GM19238 (cell line): Measurements from ENCODE around the gene IFNA5.

Experiments
- DNase-seq: peaks from one replicate; pipeline ENCODE4 v3.0.0; 2011; ENCODE audit warnings: low spot score; ENCODE audit not compliant: insufficient read length

Gene IFNA5

DNA sequence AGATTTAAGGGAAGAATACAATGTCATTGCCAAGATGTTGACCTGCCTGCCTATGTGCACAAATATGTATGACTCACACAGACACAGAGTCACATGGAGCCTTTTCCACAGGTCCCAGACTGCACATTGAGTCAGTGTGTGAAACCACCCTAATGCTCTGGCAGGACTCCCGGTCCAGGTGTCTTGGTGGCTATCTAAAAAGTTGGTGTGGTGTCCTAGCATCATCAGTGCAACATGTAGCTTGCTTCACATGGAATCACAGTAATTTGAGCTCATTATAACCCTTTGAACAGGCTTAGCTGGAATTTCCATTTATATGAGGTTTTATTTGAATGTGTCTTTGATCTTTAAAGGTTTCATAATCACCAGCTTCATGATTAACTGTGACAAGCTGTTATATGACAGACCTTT is 10.7 kb downstream of the IFNA5 start:
- no peak for DNase-seq

GRCh38 chr9:21289848-21290247 is 15.3 kb downstream of the IFNA5 start:
- no peak for DNase-seq

DNA sequence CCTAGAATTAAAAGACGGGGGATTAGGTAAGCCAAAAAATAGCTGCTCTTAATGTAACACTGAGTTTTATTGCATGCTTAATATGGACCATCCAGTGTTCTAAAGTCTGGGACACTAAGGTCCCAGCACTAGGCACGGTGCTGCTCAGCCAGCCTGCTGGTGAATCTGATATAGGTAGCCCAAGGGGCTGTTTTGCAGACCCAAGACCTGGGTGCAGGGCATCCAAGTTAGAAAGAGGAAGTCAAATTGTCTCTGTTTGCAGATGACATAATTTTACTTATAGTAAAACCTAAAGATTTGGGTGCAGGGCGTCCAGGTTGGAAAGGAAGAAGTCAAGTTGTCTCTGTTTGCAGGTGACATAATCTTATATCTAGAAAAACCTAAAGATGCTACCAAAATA is 17.8 kb downstream of the IFNA5 start:
- DNase-seq = no peak

DNA sequence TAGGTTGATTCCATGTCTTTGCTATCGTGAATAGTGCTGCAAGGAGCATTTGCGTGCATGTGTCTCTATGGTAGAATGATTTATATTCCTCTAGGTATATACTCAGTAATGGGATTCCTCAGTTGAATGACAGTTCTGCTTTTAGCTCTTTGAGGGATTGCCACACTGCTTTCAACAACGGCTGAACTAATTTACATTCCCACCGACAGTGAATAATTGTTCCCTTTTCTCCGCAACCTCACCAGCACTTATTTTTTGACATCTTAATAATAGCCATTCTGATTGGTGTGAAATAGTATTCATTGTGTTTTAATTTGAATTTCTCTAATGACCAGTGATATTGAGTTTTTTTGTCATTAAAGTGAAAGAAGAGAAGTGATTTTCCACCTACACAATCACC is 18.5 kb downstream of the IFNA5 start:
- DNase-seq = no peak

DNA sequence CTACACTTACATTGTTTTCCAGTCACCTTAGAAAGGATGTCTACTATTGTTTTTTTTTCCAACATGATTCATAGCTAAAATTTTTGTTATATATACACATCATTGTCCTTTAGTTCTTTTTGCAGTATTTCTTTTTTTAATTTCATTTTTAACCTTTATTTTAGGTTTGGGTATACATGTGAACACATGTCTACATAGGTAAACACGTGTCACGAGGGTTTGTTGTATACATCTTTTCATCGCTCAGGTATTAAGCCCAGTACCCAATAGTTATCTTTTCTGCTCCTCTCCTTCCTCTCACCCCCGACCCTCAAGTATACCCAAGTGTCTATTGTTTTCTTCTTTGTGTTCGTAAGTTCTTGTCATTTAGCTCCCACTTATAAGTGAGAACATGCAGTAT is 19.0 kb downstream of the IFNA5 start:
- no peak for DNase-seq

DNA sequence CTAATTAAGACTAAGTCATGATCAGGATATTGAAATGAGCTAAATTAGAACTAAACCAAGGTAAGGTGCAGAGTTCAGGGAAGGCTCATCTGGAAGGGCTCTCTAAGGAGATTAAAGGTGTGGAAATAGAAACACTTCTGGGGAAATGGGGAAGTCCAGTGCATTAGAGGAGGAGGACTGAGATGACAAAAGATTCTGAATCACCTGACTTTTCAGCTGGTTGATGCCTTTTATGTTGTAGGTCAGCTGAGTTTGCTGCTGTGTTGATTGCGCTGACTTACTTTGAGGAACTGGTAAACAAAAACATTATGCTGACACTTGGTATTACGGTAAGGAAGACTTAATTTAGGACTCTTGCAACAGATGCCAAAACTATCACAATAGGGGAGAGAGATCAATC is 23.8 kb downstream of the IFNA5 start:
- no peak for DNase-seq

- no peak for DNase-seq
These were observed 36.8 kb downstream of the IFNA5 start for GRCh38 chr9:21268347-21268657.

DNA sequence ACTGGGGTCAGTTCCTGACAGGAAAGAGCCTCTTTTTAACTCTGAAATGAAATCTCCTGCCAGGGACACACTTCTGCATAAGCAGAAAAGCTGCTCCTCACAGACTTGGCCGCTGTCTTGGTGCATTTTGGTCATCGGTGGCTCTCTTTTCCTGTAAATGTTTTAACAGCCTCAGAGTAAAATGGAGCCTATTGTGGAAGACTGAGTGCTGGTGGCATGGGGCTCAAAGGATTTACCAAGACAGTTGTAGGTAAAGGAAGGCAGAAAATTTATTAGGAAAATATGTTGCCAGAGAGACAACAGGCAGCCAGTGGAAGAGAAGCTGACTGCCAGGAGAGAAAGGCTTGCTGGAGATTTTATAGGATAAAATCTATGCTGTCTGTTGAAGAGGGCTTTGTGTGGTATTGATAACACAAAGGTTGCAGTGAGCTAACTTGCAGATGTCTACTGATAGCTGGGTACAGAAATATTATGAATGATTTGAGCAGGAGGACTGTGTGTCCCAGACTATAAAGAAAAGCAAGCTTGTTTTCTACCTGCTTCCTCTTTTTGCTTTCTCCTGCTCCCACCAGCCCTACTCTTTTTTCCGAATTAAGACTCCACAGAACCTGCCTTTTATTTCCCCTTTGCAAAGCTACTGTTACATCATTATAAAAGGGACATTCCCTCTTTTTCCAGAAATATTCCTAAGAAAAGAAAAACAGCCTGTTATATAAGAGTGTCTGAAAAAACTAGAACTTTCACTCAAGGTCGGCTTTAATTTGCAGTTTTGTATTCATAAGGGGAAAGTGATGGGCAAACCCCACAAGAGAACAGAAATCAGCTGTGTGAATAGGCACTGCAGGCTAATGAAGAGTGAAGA is 37.4 kb downstream of the IFNA5 start:
- no peak for DNase-seq

- DNase-seq = no peak
These were observed 38.2 kb downstream of the IFNA5 start for GRCh38 chr9:21266733-21267484.

DNA sequence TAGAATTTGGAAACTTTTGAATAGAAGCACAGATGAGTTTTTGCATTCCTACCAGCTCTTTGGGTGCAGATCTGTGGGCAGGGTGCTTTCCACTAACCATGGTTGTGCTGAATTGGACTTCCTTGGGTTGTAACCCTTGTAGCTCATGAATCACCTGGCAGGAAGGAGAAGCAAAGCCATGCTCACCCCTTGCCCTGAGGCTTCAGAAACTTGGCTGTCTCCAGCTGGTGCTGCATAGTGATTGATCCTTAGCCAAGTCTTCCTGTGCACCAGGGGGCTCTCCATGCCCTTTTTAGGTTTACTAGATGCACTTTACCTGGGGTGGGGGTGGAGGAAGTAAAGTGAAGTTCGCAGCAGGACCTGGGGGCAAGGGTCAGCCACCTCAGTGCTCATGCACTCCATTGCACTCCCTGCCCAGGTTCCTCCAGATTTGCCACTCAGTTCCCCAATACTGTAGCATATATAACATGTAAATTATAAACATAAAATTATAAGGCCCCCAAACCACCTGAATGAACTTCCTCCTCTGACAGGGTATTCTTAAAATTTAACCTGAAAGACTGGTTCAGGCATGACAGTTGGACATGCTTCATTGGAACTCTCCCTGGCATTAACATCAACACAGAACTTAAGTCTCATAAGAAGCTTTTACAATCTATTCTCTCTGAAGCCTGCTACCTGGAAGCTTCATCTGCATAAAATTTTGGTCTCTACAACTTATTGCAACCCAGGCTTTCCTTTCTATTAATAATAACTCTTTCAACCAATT is 39.5 kb downstream of the IFNA5 start:
- no peak for DNase-seq

DNA sequence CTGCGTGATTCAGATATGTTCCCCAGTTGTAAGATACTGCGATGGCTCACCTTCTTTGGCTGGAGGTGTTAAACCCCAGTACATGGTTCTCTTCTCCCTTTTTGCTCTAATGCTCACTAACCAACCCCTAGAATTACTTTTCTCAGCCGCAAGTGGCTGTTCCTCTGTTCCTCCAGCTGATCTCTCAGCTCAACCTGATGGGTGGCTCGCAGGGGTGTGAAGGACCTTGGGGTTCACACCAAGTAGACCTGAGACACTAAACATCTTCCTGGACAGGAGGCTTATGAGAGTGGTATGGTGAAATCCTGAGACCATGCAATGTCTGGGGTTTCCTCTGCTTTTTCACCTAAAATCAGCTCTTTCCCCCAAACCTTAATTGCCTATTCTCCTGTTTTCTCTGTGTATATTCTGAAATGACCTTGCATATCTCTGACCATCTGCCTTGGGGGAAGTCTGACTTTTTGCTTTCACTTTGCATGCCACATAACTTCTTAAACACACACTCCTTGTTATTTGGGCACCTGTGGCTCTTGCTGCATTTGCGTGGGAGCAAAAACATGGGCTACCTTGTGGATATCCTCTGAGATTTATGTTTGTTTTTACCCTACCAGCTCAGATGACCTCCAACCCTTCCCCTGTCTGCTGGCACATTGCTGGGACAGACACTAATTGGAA is 49.4 kb downstream of the IFNA5 start:
- no peak for DNase-seq
